Sigmoid colon (tissue), 7 donors: ENCODE data around the gene CCDC83. TPM values are rescaled to one million over a fixed set of nuclear protein-coding genes. Genes with fewer than 3 reads are reported as not detected.
"Not testable (repeated sequence)": the region's sequence is repeated elsewhere in the genome, so short reads cannot be mapped to it uniquely, and the experiment has no call there.

ENCODE experiments used
- DNase-seq: peaks from one replicate; pipeline ENCODE4 v3.0.0-alpha.2; 2019
- H3K27ac ChIP-seq, 4 donors: fragments of 200-600 bp; sonication (generic); one replicate each; pipeline ENCODE4 v1.5.1; 2016 to 2019; ENCODE audit warnings: mild to moderate bottlenecking in 1 of 4
- H3K27me3 ChIP-seq, 3 donors: fragments of 200-600 bp; sonication (generic); one replicate each; pipeline ENCODE4 v1.5.1; 2019; ENCODE audit warnings: mild to moderate bottlenecking in 1 of 3
- H3K36me3 ChIP-seq, 4 donors: fragments of 200-600 bp; sonication (generic); one replicate each; pipeline ENCODE4 v1.5.1; 2016 to 2019
- H3K4me1 ChIP-seq, 4 donors: fragments of 200-600 bp; sonication (generic); one replicate each; pipeline ENCODE4 v1.5.1; 2017 to 2019
- H3K4me3 ChIP-seq, 4 donors: fragments of 200-600 bp; sonication (generic); one replicate each; pipeline ENCODE4 v1.5.1; 2017 to 2019; ENCODE audit warnings: mild to moderate bottlenecking in 2 of 4, moderate library complexity in 1 of 4
- H3K9me3 ChIP-seq, 4 donors: fragments of 200-600 bp in 3 of 4; sonication (generic) in 3 of 4; one replicate each; pipeline versions ENCODE4 v1.5.1 to v1.6.1; 2013 to 2019
- CTCF ChIP-seq, 4 experiments: fragments of 450-650 bp in 3 of 4; fragments of 200-600 bp in 1 of 4; IDR thresholded peaks; one replicate each; pipeline ENCODE4 v1.5.1; 2016 to 2019; ENCODE audit warnings: antibody characterized with exemption in 4 of 4, mild to moderate bottlenecking in 3 of 4, moderate library complexity in 2 of 4
- EP300 ChIP-seq, 4 donors: sonication (generic); formaldehyde crosslinking; IDR thresholded peaks; one replicate each; pipeline ENCODE4 v1.6.1; 2017; ENCODE audit warnings: antibody characterized with exemption in 4 of 4
- POLR2A ChIP-seq, 2 donors: fragments of 450-650 bp; IDR thresholded peaks; one replicate each; pipeline ENCODE4 v1.6.1; 2016; ENCODE audit warnings: antibody characterized with exemption in 2 of 2, mild to moderate bottlenecking in 2 of 2, moderate library complexity in 2 of 2
- POLR2AphosphoS5 ChIP-seq, 4 donors: sonication (generic); formaldehyde crosslinking; IDR thresholded peaks; one replicate each; pipeline ENCODE4 v1.6.1; 2017; ENCODE audit warnings: antibody characterized with exemption in 4 of 4
- WGBS, 2 donors: extraction: QIAGEN DNeasy Blood & Tissue Kit; methylation state at CpG; one replicate each; pipeline ENCODE4 v1.1.7; 2013; 5-methylcytosine and 5-hydroxymethylcytosine counted together
- intact Hi-C: fragments of 100-400 bp; cut with DNase I; formaldehyde crosslinking; loops from one replicate; pipeline ENCODE4 v1.15.1; 2023
- polyA plus RNA-seq, 3 donors: library from polyadenylated mRNA; stranded (reverse); fragments of 200-250 nt; gene quantifications; one replicate each; pipeline ENCODE4 v1.2.3, GENCODE V29; 2013
- total RNA-seq, 4 donors: library from RNA; depleted of rRNA; stranded (reverse); fragments of >200 nt; gene quantifications; one replicate each; pipeline ENCODE4 v1.1.0, GENCODE V29; 2016
- donor health status: healthy with polysubstance abuse.
- donor health status: Bipolar disorder and iron deficiency.
- donor health status: healthy.

The CCDC83 gene
- total and polyA plus RNA-seq, 7 donors = not detected

- TF ChIP-seq POLR2A (IDR thresholded peaks at IDR 0.05) (no peak), POLR2AphosphoS5 (IDR thresholded peaks at IDR 0.05) (no peak), CTCF (IDR thresholded peaks at IDR 0.05) (no peak), EP300 (IDR thresholded peaks at IDR 0.05) (no peak)
- Histone ChIP-seq H3K27ac (no peak overlapping the region), H3K4me1 (peaks cover 0 to 10% (median 0%) of the 10 kb centered on the region in 4 donors), H3K9me3 (no peaks in the 10 kb centered on the region), H3K4me3 (no peak overlapping the region), H3K36me3 (no peaks in the 10 kb centered on the region), H3K27me3 (no peaks in the 10 kb centered on the region)
- WGBS, 2 donors = 93 to 95% methylated on average over 3 of the region's 3 CpGs
- DNase-seq = no peak
- intact Hi-C loops = no loop called here
Observed at GRCh38 chr11:85848006-85848405, 7.2 kb upstream of the CCDC83 start.

- Histone ChIP-seq H3K27me3 (no peaks in the 10 kb centered on the region), H3K4me1 (peaks cover 0 to 10% (median 0%) of the 10 kb centered on the region in 4 donors), H3K9me3 (no peaks in the 10 kb centered on the region), H3K36me3 (no peaks in the 10 kb centered on the region), H3K4me3 (no peak overlapping the region), H3K27ac (no peak overlapping the region)
- DNase-seq = no peak
- TF ChIP-seq CTCF (IDR thresholded peaks at IDR 0.05) (no peak), EP300 (IDR thresholded peaks at IDR 0.05) (no peak), POLR2AphosphoS5 (IDR thresholded peaks at IDR 0.05) (no peak), POLR2A (IDR thresholded peaks at IDR 0.05) (no peak)
- 90 to 92% methylated on average over 2 of the region's 2 CpGs for WGBS, 2 donors
- intact Hi-C loops = no loop called here
Observed at GRCh38 chr11:85848556-85848955, 6.6 kb upstream of the CCDC83 start.

- H3K4me1 ChIP-seq = peaks cover 0 to 14% (median 7%) of the 10 kb centered on the region in 4 donors
Observed at GRCh38 chr11:85852754-85853153, 2.4 kb upstream of the CCDC83 start.

GRCh38 chr11:85853541-85853940, 1.6 kb upstream of the CCDC83 start:
- not testable (repeated sequence) for H3K4me3 ChIP-seq, H3K27ac ChIP-seq, H3K36me3 ChIP-seq, H3K9me3 ChIP-seq, H3K27me3 ChIP-seq, DNase-seq
- intact Hi-C loops = loop anchor here (5.0 to 10.0 kb wide), 5 partner anchors 91 to 964 kb away; partner anchors contain the start of genes CCDC89 and PICALM
- WGBS, 2 donors = 78 to 98% methylated on average over 6 of the region's 7 CpGs
- H3K4me1 ChIP-seq = peaks cover 0 to 14% (median 7%) of the 10 kb centered on the region in 4 donors

More at GRCh38 chr11:85852754-85853153, 2.4 kb upstream of the CCDC83 start:
- H3K27me3 ChIP-seq, H3K4me3 ChIP-seq, H3K36me3 ChIP-seq, H3K9me3 ChIP-seq, H3K27ac ChIP-seq, DNase-seq: not testable (repeated sequence)
- 98 to 99% methylated on average over 33 of the region's 33 CpGs for WGBS, 2 donors
- intact Hi-C loops = loop anchor here (5.0 to 10.0 kb wide), 5 partner anchors 92 to 965 kb away; partner anchors contain the start of genes CCDC89 and PICALM

GRCh38 chr11:85854212-85854556, 999 bp upstream of the CCDC83 start:
- no peak for TF ChIP-seq EP300 (IDR thresholded peaks at IDR 0.05)
- no peak for TF ChIP-seq CTCF (IDR thresholded peaks at IDR 0.05)
- no peak for TF ChIP-seq POLR2A (IDR thresholded peaks at IDR 0.05)
- no peak for TF ChIP-seq POLR2AphosphoS5 (IDR thresholded peaks at IDR 0.05)
- H3K27me3 ChIP-seq = no peaks in the 10 kb centered on the region
- intact Hi-C loops = loop anchor here (1.0 to 10.0 kb wide), 7 partner anchors 91 to 963 kb away; partner anchors contain the start of genes CCDC89, HIKESHI and PICALM

More at GRCh38 chr11:85854212-85854556, 999 bp upstream of the CCDC83 start:
- Histone ChIP-seq H3K9me3 (no peaks in the 10 kb centered on the region), H3K27ac (peak overlapping the region; percentile 81 to 87 (median 84)), H3K4me1 (peaks cover 0 to 14% (median 7%) of the 10 kb centered on the region in 4 donors), H3K4me3 (peak overlapping the region; percentile 35 to 69 (median 58)), H3K36me3 (no peaks in the 10 kb centered on the region)
- DNase-seq = no peak
- WGBS, 2 donors = 34 to 50% methylated on average over 7 of the region's 7 CpGs
